Activated CD8-positive, alpha-beta T cell treated with anti-CD3 and anti-CD28 coated beads, Interleukin-2, amount 10 ng/mL, durations not matched to agents 7 days and 5 days (primary cell): ENCODE data around the gene TEX55. TPM values are rescaled to one million over a fixed set of nuclear protein-coding genes. Genes with fewer than 3 reads are reported as not detected.

Experiments
- ATAC-seq: fragments of 150-1000 bp; cut with Tn5 transposase; one replicate; pipeline ENCODE4 v1.10.0; 2021; ENCODE audit warnings: moderate library complexity
- CTCF ChIA-PET: fragments of 350-600 bp; sonication (Branson Sonifier 250); formaldehyde crosslinking; loops from one replicate; lab custom pipeline; 2021; ENCODE audit warnings: antibody characterized with exemption; lab: Charles Lee
- POLR2A ChIA-PET: fragments of 350-600 bp; sonication (Branson Sonifier 250); formaldehyde crosslinking; loops from one replicate; lab custom pipeline; 2021; ENCODE audit warnings: antibody characterized with exemption; lab: Charles Lee
- DNase-seq: peaks from one replicate; pipeline ENCODE4 v3.0.0-alpha.2; 2020
- H3K27ac Mint-ChIP-seq: one replicate; pipeline ENCODE4 v1.8.0; 2021; ENCODE audit warnings: mild to moderate bottlenecking, mixed read lengths
- H3K27me3 Mint-ChIP-seq: one replicate; pipeline ENCODE4 v1.8.0; 2021; ENCODE audit warnings: low read depth, mixed read lengths
- H3K36me3 Mint-ChIP-seq: one replicate; pipeline ENCODE4 v1.8.0; 2021; ENCODE audit warnings: low read depth, mixed read lengths
- H3K4me1 Mint-ChIP-seq: one replicate; pipeline ENCODE4 v1.8.0; 2021; ENCODE audit warnings: low read depth, mixed read lengths
- H3K4me3 Mint-ChIP-seq: one replicate; pipeline ENCODE4 v1.8.0; 2021; ENCODE audit warnings: mild to moderate bottlenecking, mixed read lengths
- H3K9me3 Mint-ChIP-seq: one replicate; pipeline ENCODE4 v1.8.0; 2022; ENCODE audit warnings: mixed read lengths; ENCODE audit not compliant: insufficient read depth
- total RNA-seq, 2 experiments: library from RNA; stranded (reverse); gene quantifications; one replicate each; pipeline ENCODE4 v1.2.3, GENCODE V29; 2021

TEX55 gene
- total RNA-seq, 2 experiments from 2014 or later, result not detected

GRCh38 chr3:119194237-119195150, 48.5 kb downstream of the TEX55 start:
- H3K27me3 Mint-ChIP-seq, result peaks cover 12% of the 10 kb centered on the region
- ATAC-seq (no peak), DNase-seq (no peak)
- H3K4me1 Mint-ChIP-seq, result no peaks in the 10 kb centered on the region
- H3K9me3 Mint-ChIP-seq, result no peaks in the 10 kb centered on the region
- ChIA-PET CTCF (no interaction called here), POLR2A (no interaction called here)
- H3K36me3 Mint-ChIP-seq, result no peaks in the 10 kb centered on the region
- no peak overlapping the region for H3K4me3 Mint-ChIP-seq
- no peak overlapping the region for H3K27ac Mint-ChIP-seq

- H3K9me3 Mint-ChIP-seq, result no peaks in the 10 kb centered on the region
- H3K36me3 Mint-ChIP-seq, result no peaks in the 10 kb centered on the region
- no peak for ATAC-seq
- no peaks in the 10 kb centered on the region for H3K4me1 Mint-ChIP-seq
- no peak overlapping the region for H3K27ac Mint-ChIP-seq
- POLR2A ChIA-PET, result no interaction called here
- H3K27me3 Mint-ChIP-seq, result peaks cover 12% of the 10 kb centered on the region
- H3K4me3 Mint-ChIP-seq, result no peak overlapping the region
- DNase-seq, result no peak
- CTCF ChIA-PET, result no interaction called here
Measured at GRCh38 chr3:119195151-119195476, 49.1 kb downstream of the TEX55 start.

- H3K27ac Mint-ChIP-seq, result no peak overlapping the region
Measured at GRCh38 chr3:119195911-119196310, 49.9 kb downstream of the TEX55 start.

More at GRCh38 chr3:119195911-119196310, 49.9 kb downstream of the TEX55 start:
- ATAC-seq (no peak), DNase-seq (no peak)
- Mint-ChIP-seq H3K27me3 (peaks cover 12% of the 10 kb centered on the region), H3K36me3 (no peaks in the 10 kb centered on the region), H3K4me1 (no peaks in the 10 kb centered on the region), H3K4me3 (no peak overlapping the region), H3K9me3 (no peaks in the 10 kb centered on the region)
- CTCF ChIA-PET, result no interaction called here
- POLR2A ChIA-PET, result no interaction called here

Other genes with a start within 250 kb of the TEX55 start
- 1 to 10 TPM; 2.0 to 2.5 TPM for gene IGSF11, start 111.3 kb upstream of the TEX55 start, total RNA-seq
- not detected for gene UPK1B, start 27.4 kb downstream of the TEX55 start, total RNA-seq
- 10 to 100 TPM; 16.3 to 16.4 TPM for gene B4GALT4, start 94.7 kb downstream of the TEX55 start, total RNA-seq
- gene ARHGAP31, start 148.2 kb downstream of the TEX55 start, total RNA-seq, result 1 to 10 TPM; 2.3 to 2.5 TPM